ENCODE data around the gene IGFBP7.

The IGFBP7 gene

GRCh38 chr4:57023104-57023503 is 87.1 kb downstream of the IGFBP7 start:
- Histone ChIP-seq H3K4me1 (ENCODE audit: control insufficient read depth in 1 of 2, insufficient read depth in 2 of 2, low read length in 2 of 2) (peaks cover 0 to 5% of the 10 kb centered on the region in 2 donors), H3K36me3 (ENCODE audit: control insufficient read depth in 1 of 2, insufficient read depth in 2 of 2, low read length in 2 of 2) (peaks cover 74 to 80% of the 10 kb centered on the region in 2 donors), H3K4me3 (ENCODE audit: low read depth in 1 of 2, low read length in 2 of 2) (no peak overlapping the region), H3K27me3 (ENCODE audit: low read depth, low read length) (no peaks in the 10 kb centered on the region), H3K27ac (ENCODE audit: low read length) (no peak overlapping the region), H3K9me3 (ENCODE audit: control insufficient read depth in 1 of 2, low read length in 2 of 2) (no peaks in the 10 kb centered on the region)

- H3K27me3 ChIP-seq (ENCODE audit: low read depth, low read length) = no peaks in the 10 kb centered on the region
- H3K4me3 ChIP-seq (ENCODE audit: low read depth in 1 of 2, low read length in 2 of 2) = no peak overlapping the region
- no peak overlapping the region for H3K27ac ChIP-seq (ENCODE audit: low read length)
- peaks cover 75 to 82% of the 10 kb centered on the region in 2 donors for H3K36me3 ChIP-seq (ENCODE audit: control insufficient read depth in 1 of 2, insufficient read depth in 2 of 2, low read length in 2 of 2)
- H3K9me3 ChIP-seq (ENCODE audit: control insufficient read depth in 1 of 2, low read length in 2 of 2) = no peaks in the 10 kb centered on the region
- H3K4me1 ChIP-seq (ENCODE audit: control insufficient read depth in 1 of 2, insufficient read depth in 2 of 2, low read length in 2 of 2) = peaks cover 0 to 5% of the 10 kb centered on the region in 2 donors
Observed at GRCh38 chr4:57020467-57021101, 89.6 kb downstream of the IGFBP7 start.

- Histone ChIP-seq H3K9me3 (ENCODE audit: control insufficient read depth in 1 of 2, low read length in 2 of 2) (no peaks in the 10 kb centered on the region), H3K27me3 (ENCODE audit: low read depth, low read length) (no peaks in the 10 kb centered on the region), H3K4me1 (ENCODE audit: control insufficient read depth in 1 of 2, insufficient read depth in 2 of 2, low read length in 2 of 2) (peaks cover 0 to 5% of the 10 kb centered on the region in 2 donors), H3K36me3 (ENCODE audit: control insufficient read depth in 1 of 2, insufficient read depth in 2 of 2, low read length in 2 of 2) (peaks cover 67 to 80% of the 10 kb centered on the region in 2 donors), H3K4me3 (ENCODE audit: low read depth in 1 of 2, low read length in 2 of 2) (no peak overlapping the region), H3K27ac (ENCODE audit: low read length) (no peak overlapping the region)
Observed at GRCh38 chr4:57018980-57019379, 91.2 kb downstream of the IGFBP7 start.

- no peak overlapping the region for H3K27ac ChIP-seq (ENCODE audit: low read length)
- no peaks in the 10 kb centered on the region for H3K27me3 ChIP-seq (ENCODE audit: low read depth, low read length)
- no peaks in the 10 kb centered on the region for H3K4me1 ChIP-seq (ENCODE audit: control insufficient read depth in 1 of 2, insufficient read depth in 2 of 2, low read length in 2 of 2)
- peaks cover 54 to 68% of the 10 kb centered on the region in 2 donors for H3K36me3 ChIP-seq (ENCODE audit: control insufficient read depth in 1 of 2, insufficient read depth in 2 of 2, low read length in 2 of 2)
- no peak overlapping the region for H3K4me3 ChIP-seq (ENCODE audit: low read depth in 1 of 2, low read length in 2 of 2)
- H3K9me3 ChIP-seq (ENCODE audit: control insufficient read depth in 1 of 2, low read length in 2 of 2) = no peaks in the 10 kb centered on the region
Observed at GRCh38 chr4:57013543-57014120, 96.6 kb downstream of the IGFBP7 start.

- peaks cover 8 to 11% of the 10 kb centered on the region in 2 donors for H3K4me1 ChIP-seq (ENCODE audit: control insufficient read depth in 1 of 2, insufficient read depth in 2 of 2, low read length in 2 of 2)
- H3K9me3 ChIP-seq (ENCODE audit: control insufficient read depth in 1 of 2, low read length in 2 of 2) = no peaks in the 10 kb centered on the region
- H3K4me3 ChIP-seq (ENCODE audit: low read depth in 1 of 2, low read length in 2 of 2) = no peak overlapping the region
- peaks cover 26 to 37% of the 10 kb centered on the region in 2 donors for H3K36me3 ChIP-seq (ENCODE audit: control insufficient read depth in 1 of 2, insufficient read depth in 2 of 2, low read length in 2 of 2)
- H3K27me3 ChIP-seq (ENCODE audit: low read depth, low read length) = no peaks in the 10 kb centered on the region
- H3K27ac ChIP-seq (ENCODE audit: low read length) = no peak overlapping the region
Observed at GRCh38 chr4:56999751-57000150, 110.4 kb downstream of the IGFBP7 start.

GRCh38 chr4:56995525-56995924 is 114.7 kb downstream of the IGFBP7 start:
- Histone ChIP-seq H3K4me1 (ENCODE audit: control insufficient read depth in 1 of 2, insufficient read depth in 2 of 2, low read length in 2 of 2) (peaks cover 8 to 11% of the 10 kb centered on the region in 2 donors), H3K27ac (ENCODE audit: low read length) (no peak overlapping the region), H3K4me3 (ENCODE audit: low read depth in 1 of 2, low read length in 2 of 2) (no peak overlapping the region), H3K36me3 (ENCODE audit: control insufficient read depth in 1 of 2, insufficient read depth in 2 of 2, low read length in 2 of 2) (peaks cover 36% of the 10 kb centered on the region in 2 donors), H3K27me3 (ENCODE audit: low read depth, low read length) (no peaks in the 10 kb centered on the region), H3K9me3 (ENCODE audit: control insufficient read depth in 1 of 2, low read length in 2 of 2) (no peaks in the 10 kb centered on the region)

GRCh38 chr4:56990109-56990905 is 119.9 kb downstream of the IGFBP7 start:
- Histone ChIP-seq H3K4me3 (ENCODE audit: low read depth in 1 of 2, low read length in 2 of 2) (no peak overlapping the region), H3K27me3 (ENCODE audit: low read depth, low read length) (no peaks in the 10 kb centered on the region), H3K36me3 (ENCODE audit: control insufficient read depth in 1 of 2, insufficient read depth in 2 of 2, low read length in 2 of 2) (peaks cover 44 to 56% of the 10 kb centered on the region in 2 donors), H3K27ac (ENCODE audit: low read length) (no peak overlapping the region), H3K4me1 (ENCODE audit: control insufficient read depth in 1 of 2, insufficient read depth in 2 of 2, low read length in 2 of 2) (peaks cover 1 to 4% of the 10 kb centered on the region in 2 donors), H3K9me3 (ENCODE audit: control insufficient read depth in 1 of 2, low read length in 2 of 2) (no peaks in the 10 kb centered on the region)

- Histone ChIP-seq H3K27me3 (ENCODE audit: low read depth, low read length) (no peaks in the 10 kb centered on the region), H3K27ac (ENCODE audit: low read length) (no peak overlapping the region), H3K36me3 (ENCODE audit: control insufficient read depth in 1 of 2, insufficient read depth in 2 of 2, low read length in 2 of 2) (peaks cover 35 to 48% of the 10 kb centered on the region in 2 donors), H3K4me3 (ENCODE audit: low read depth in 1 of 2, low read length in 2 of 2) (no peak overlapping the region), H3K9me3 (ENCODE audit: control insufficient read depth in 1 of 2, low read length in 2 of 2) (no peaks in the 10 kb centered on the region), H3K4me1 (ENCODE audit: control insufficient read depth in 1 of 2, insufficient read depth in 2 of 2, low read length in 2 of 2) (peaks cover 0 to 5% of the 10 kb centered on the region in 2 donors)
Observed at GRCh38 chr4:56986952-56987351, 123.2 kb downstream of the IGFBP7 start.

GRCh38 chr4:56986192-56986591 is 124.0 kb downstream of the IGFBP7 start:
- peaks cover 5 to 12% of the 10 kb centered on the region in 2 donors for H3K4me1 ChIP-seq (ENCODE audit: control insufficient read depth in 1 of 2, insufficient read depth in 2 of 2, low read length in 2 of 2)
- H3K27me3 ChIP-seq (ENCODE audit: low read depth, low read length) = no peaks in the 10 kb centered on the region
- H3K36me3 ChIP-seq (ENCODE audit: control insufficient read depth in 1 of 2, insufficient read depth in 2 of 2, low read length in 2 of 2) = peaks cover 29 to 41% of the 10 kb centered on the region in 2 donors
- no peaks in the 10 kb centered on the region for H3K9me3 ChIP-seq (ENCODE audit: control insufficient read depth in 1 of 2, low read length in 2 of 2)
- no peak overlapping the region for H3K27ac ChIP-seq (ENCODE audit: low read length)
- no peak overlapping the region for H3K4me3 ChIP-seq (ENCODE audit: low read depth in 1 of 2, low read length in 2 of 2)

GRCh38 chr4:56981795-56982201 is 128.4 kb downstream of the IGFBP7 start:
- H3K9me3 ChIP-seq (ENCODE audit: control insufficient read depth in 1 of 2, low read length in 2 of 2) = no peaks in the 10 kb centered on the region
- H3K27ac ChIP-seq (ENCODE audit: low read length) = no peak overlapping the region
- no peak overlapping the region for H3K4me3 ChIP-seq (ENCODE audit: low read depth in 1 of 2, low read length in 2 of 2)
- no peaks in the 10 kb centered on the region for H3K27me3 ChIP-seq (ENCODE audit: low read depth, low read length)
- peaks cover 3 to 9% of the 10 kb centered on the region in 2 donors for H3K36me3 ChIP-seq (ENCODE audit: control insufficient read depth in 1 of 2, insufficient read depth in 2 of 2, low read length in 2 of 2)
- peaks cover 9 to 28% of the 10 kb centered on the region in 2 donors for H3K4me1 ChIP-seq (ENCODE audit: control insufficient read depth in 1 of 2, insufficient read depth in 2 of 2, low read length in 2 of 2)

All from muscle layer of duodenum (tissue), 2 donors.